ENCODE measurements around the gene ATP9A. TPM values are rescaled to one million over a fixed set of nuclear protein-coding genes. Genes with fewer than 3 reads are reported as not detected.

Gene ATP9A
- total and polyA plus RNA-seq, 10 of the 15 experiments (the other 5 are each of a cell fraction or from before 2014, with no cell fraction given): 0.03 to 0.81 (median 0.14) TPM

DNA sequence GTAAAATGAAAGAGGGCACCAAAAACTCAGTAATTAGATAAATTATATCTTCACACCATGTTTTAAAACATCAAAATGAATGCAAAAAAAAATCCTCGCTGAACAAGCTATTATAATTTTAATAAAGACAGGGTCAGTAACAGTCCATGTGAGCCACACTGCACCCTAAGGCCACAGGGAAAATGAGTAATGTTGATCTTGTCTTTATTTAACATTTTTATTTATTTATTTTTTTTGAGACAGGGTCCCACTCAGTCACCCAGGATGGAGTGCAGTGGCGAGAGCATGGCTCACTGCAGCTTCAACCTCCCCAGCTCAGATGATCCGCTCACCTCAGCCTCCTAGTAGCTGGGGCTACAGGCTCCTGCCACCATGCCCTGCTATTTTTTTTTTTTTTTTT, 217.0 kb downstream of the ATP9A start:
- POLR2A ChIA-PET: no interaction called here
- CTCF ChIA-PET: interaction anchor here (1.3 kb wide), 1 partner anchor 165 kb away, joined by 3 read pairs; no protein-coding TSS in a partner anchor

DNA sequence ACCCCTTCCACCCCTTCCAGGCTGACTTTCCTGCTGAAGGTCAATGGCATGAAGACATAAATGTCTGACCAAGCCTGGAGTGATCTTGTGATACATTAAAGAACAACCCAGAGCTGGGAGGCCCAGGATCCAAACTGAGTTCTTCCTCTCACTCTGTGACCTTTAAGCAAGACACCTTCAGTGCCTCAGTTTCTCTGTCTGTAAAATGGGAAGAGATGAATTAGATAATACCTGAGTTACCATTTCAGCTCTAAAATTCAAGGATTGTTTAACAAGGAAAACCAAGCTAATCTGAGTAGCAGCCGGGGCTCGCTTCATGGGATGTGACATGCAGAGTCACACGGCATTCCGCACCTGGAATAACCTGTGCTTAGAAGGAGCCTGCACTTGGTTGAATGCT, 218.7 kb downstream of the ATP9A start:
- no peak for FAIRE-seq
- BruUV-seq (replicated peaks): no TSS peak

More for the DNA sequence above, 217.0 kb downstream of the ATP9A start:
- no peaks in the 10 kb centered on the region for H3K79me2 ChIP-seq (ENCODE audit: control insufficient read depth, insufficient read depth, low read length)
- no peak overlapping the region for H3K27ac ChIP-seq (ENCODE audit: control insufficient read depth, insufficient read depth)
- TF ChIP-seq HDAC6 (IDR thresholded peaks at IDR 0.05; ENCODE audit: unreplicated experiment) (no peak), TCF12 (IDR thresholded peaks at IDR 0.05; ENCODE audit: low read depth, low read length) (no peak), CEBPB (IDR thresholded peaks at IDR 0.05; ENCODE audit: borderline replicate concordance in 1 of 2, low read depth in 2 of 2, low read length in 2 of 2) (no peak), NBN (IDR thresholded peaks at IDR 0.05) (no peak), PML (IDR thresholded peaks at IDR 0.05; ENCODE audit: low read length) (no peak)
- H3K9ac ChIP-seq (ENCODE audit: control insufficient read depth, insufficient read depth, low read length): no peak overlapping the region
- in situ Hi-C loops (cut with MboI): no loop called here
- H4K20me1 ChIP-seq (ENCODE audit: control insufficient read depth, insufficient read depth): no peaks in the 10 kb centered on the region
- ATAC-seq (no peak), FAIRE-seq (no peak), DNase-seq (ENCODE audit: low read depth, low spot score) (no peak)
- WGBS (ENCODE audit: insufficient coverage, insufficient replicate concordance, low lambda C conversion rate, missing lambda C conversion rate): 37% methylated on average over 3 of the region's 3 CpGs
- RAD21 ChIA-PET (ENCODE audit: unreplicated experiment): no interaction called here
- intact Hi-C loops (cut with micrococcal nuclease; ENCODE audit: unreplicated experiment): no loop called here
- no peak overlapping the region for H2AFZ ChIP-seq (ENCODE audit: control insufficient read depth, low read depth, low read length)
- H3K4me3 ChIP-seq: no peak overlapping the region
- no peaks in the 10 kb centered on the region for H3K36me3 ChIP-seq (ENCODE audit: control insufficient read depth in 2 of 2, insufficient read depth in 2 of 2, low read length in 1 of 2)
- no TSS peak for BruUV-seq (replicated peaks)
- no peak overlapping the region for H3K4me2 ChIP-seq (ENCODE audit: control insufficient read depth, insufficient read depth)
- SMC1A ChIA-PET (ENCODE audit: uncharacterized antibody, unreplicated experiment): no interaction called here
- no peaks in the 10 kb centered on the region for H3K27me3 ChIP-seq (replicated peaks in 1 of 2; ENCODE audit: control insufficient read depth in 2 of 2, insufficient read depth in 2 of 2, low read length in 1 of 2)
- H3K9me3 ChIP-seq (replicated peaks; ENCODE audit: control insufficient read depth, insufficient read depth, low read length): no peaks in the 10 kb centered on the region
- peaks cover 6% of the 10 kb centered on the region; the same call in 1 of the 2 replicates for H3K4me1 ChIP-seq (ENCODE audit: control insufficient read depth, insufficient read depth, low read length)

More for the DNA sequence above, 218.7 kb downstream of the ATP9A start:
- Histone ChIP-seq H3K9ac (ENCODE audit: control insufficient read depth, insufficient read depth, low read length) (no peak overlapping the region), H3K27ac (ENCODE audit: control insufficient read depth, insufficient read depth) (no peak overlapping the region), H3K4me3 (no peak overlapping the region), H3K9me3 (replicated peaks; ENCODE audit: control insufficient read depth, insufficient read depth, low read length) (no peaks in the 10 kb centered on the region; the same call in 2 of the 3 replicates), H3K27me3 (replicated peaks in 1 of 2; ENCODE audit: control insufficient read depth in 2 of 2, insufficient read depth in 2 of 2, low read length in 1 of 2) (no peaks in the 10 kb centered on the region; a peak in 2 of 4 replicates), H3K4me1 (ENCODE audit: control insufficient read depth, insufficient read depth, low read length) (peaks cover under 1% of the 10 kb centered on the region; the same call in 1 of the 2 replicates), H3K79me2 (ENCODE audit: control insufficient read depth, insufficient read depth, low read length) (no peaks in the 10 kb centered on the region), H4K20me1 (ENCODE audit: control insufficient read depth, insufficient read depth) (no peaks in the 10 kb centered on the region), H2AFZ (ENCODE audit: control insufficient read depth, low read depth, low read length) (no peak overlapping the region), H3K36me3 (ENCODE audit: control insufficient read depth in 2 of 2, insufficient read depth in 2 of 2, low read length in 1 of 2) (no peaks in the 10 kb centered on the region), H3K4me2 (ENCODE audit: control insufficient read depth, insufficient read depth) (no peak overlapping the region)
- in situ Hi-C loops (cut with MboI): no loop called here
- ChIA-PET RAD21 (ENCODE audit: unreplicated experiment) (no interaction called here), CTCF (interaction anchor here (1.1 kb wide), 1 partner anchor 48 kb away, joined by 3 read pairs; no protein-coding TSS in a partner anchor), SMC1A (ENCODE audit: uncharacterized antibody, unreplicated experiment) (no interaction called here), POLR2A (no interaction called here)
- WGBS (ENCODE audit: insufficient coverage, insufficient replicate concordance, low lambda C conversion rate, missing lambda C conversion rate): 90% methylated on average over 4 of the region's 4 CpGs
- intact Hi-C loops (cut with micrococcal nuclease; ENCODE audit: unreplicated experiment): no loop called here
- no peak for ATAC-seq
- TF ChIP-seq RFX5 (IDR thresholded peaks at IDR 0.05; ENCODE audit: low read depth, low read length) (no peak), SPI1 (IDR thresholded peaks at IDR 0.05; ENCODE audit: borderline replicate concordance, insufficient read depth, low read depth, low read length) (no peak), SREBF1 (IDR thresholded peaks at IDR 0.05; ENCODE audit: low read length) (no peak), IKZF2 (IDR thresholded peaks at IDR 0.05) (no peak), JUNB (IDR thresholded peaks at IDR 0.05) (no peak), USF2 (IDR thresholded peaks at IDR 0.05; ENCODE audit: borderline replicate concordance, low read depth, low read length) (no peak), ZNF207 (IDR thresholded peaks at IDR 0.05; ENCODE audit: borderline replicate concordance) (no peak), ZZZ3 (IDR thresholded peaks at IDR 0.05; ENCODE audit: control insufficient read depth, insufficient read length, low read depth) (no peak), NKRF (conservative IDR thresholded peaks at IDR 0.05) (no peak)
- no peak for DNase-seq (ENCODE audit: low read depth, low spot score)

Measured in GM12878 (cell line).